HCT116 (cell line): ENCODE measurements around the gene IRGQ. TPM values are rescaled to one million over a fixed set of nuclear protein-coding genes. Genes with fewer than 3 reads are reported as not detected.

Experiments used
- ATAC-seq: fragments of 200-7000 bp; cut with Tn5 transposase; 2 replicates; pipeline ENCODE4 v1.9.1; 2020; ENCODE audit warnings: mild to moderate bottlenecking, moderate library complexity
- BruUV-seq: library from RNA; stranded (reverse); fragments of 400-500 nt; replicated peaks from 2 replicates; lab custom pipeline; 2021; lab: Mats Ljungman, UMichigan
- CTCF ChIA-PET: fragments of 300-600 bp; sonication (Branson Sonifier 250); formaldehyde crosslinking; loops from one replicate; lab custom pipeline; 2021; ENCODE audit warnings: antibody characterized with exemption; lab: Charles Lee
- POLR2A ChIA-PET: fragments of 300-600, 350-600 bp; sonication (Branson Sonifier 250); formaldehyde crosslinking; loops from one replicate; lab custom pipeline; 2021; ENCODE audit warnings: antibody characterized with exemption; lab: Charles Lee
- RAD21 ChIA-PET, 2 experiments: fragments of 300-600 bp; sonication (Branson Sonifier 250); formaldehyde crosslinking; loops; one replicate each; lab custom pipeline; 2023; ENCODE audit warnings: low total read pairs in 2 of 2; ENCODE audit not compliant: uncharacterized antibody in 2 of 2, unreplicated experiment in 2 of 2, low non-redundant PET in 1 of 2; lab: Charles Lee
- DNase-seq: peaks from one replicate; pipeline ENCODE4 v3.0.0-alpha.2; 2010; ENCODE audit warnings: low read depth, low spot score
- H2AFZ ChIP-seq: fragments of 200-600 bp; shearing (Covaris generic), sonication (generic); 2 replicates; pipeline ENCODE4 v1.6.1; 2017; ENCODE audit warnings: low read depth, mixed run types, mixed read lengths, antibody characterized with exemption, low read length; ENCODE audit not compliant: poor library complexity, severe bottlenecking
- H3K27ac ChIP-seq: 2 replicates; pipeline ENCODE4 v1.5.1; 2012; ENCODE audit warnings: low read depth, low read length
- H3K27me3 ChIP-seq: fragments of 200-600 bp; sonication (generic); 2 replicates; pipeline ENCODE4 v1.6.1; 2016; ENCODE audit warnings: mixed run types, low read length, mixed read lengths; ENCODE audit not compliant: insufficient read depth
- H3K36me3 ChIP-seq, 2 experiments: fragments of 200-500 bp in 1 of 2; fragments of 200-600 bp in 1 of 2; sonication (Bioruptor generic) in 1 of 2; sonication (generic) in 1 of 2; 2 replicates each; pipeline versions ENCODE4 v1.5.1 to v1.6.1; 2014 to 2016; ENCODE audit warnings: low read length in 2 of 2, inconsistent platforms in 1 of 2, mixed read lengths in 1 of 2, mixed run types in 1 of 2; ENCODE audit not compliant: insufficient read depth in 2 of 2, control insufficient read depth in 1 of 2
- H3K4me1 ChIP-seq, 2 experiments: fragments of 200-600 bp in 1 of 2; sonication (generic) in 1 of 2; 2 replicates each; pipeline versions ENCODE4 v1.5.1 to v1.6.1; 2012 to 2017; ENCODE audit warnings: low read length in 2 of 2, inconsistent platforms in 1 of 2, mild to moderate bottlenecking in 1 of 2, mixed read lengths in 1 of 2, mixed run types in 1 of 2, moderate library complexity in 1 of 2; ENCODE audit not compliant: insufficient read depth in 2 of 2, control insufficient read depth in 1 of 2
- H3K4me2 ChIP-seq: fragments of 200-600 bp; sonication (generic); 2 replicates; pipeline ENCODE4 v1.6.1; 2017; ENCODE audit warnings: mixed run types, low read length, mixed read lengths
- H3K4me3 ChIP-seq, 2 experiments: fragments of 200-600 bp in 1 of 2; sonication (generic) in 1 of 2; replicated peaks in 1 of 2; 2 replicates each; pipeline ENCODE4 v1.5.1; 2011 to 2016; ENCODE audit warnings: low read length in 2 of 2, control low read depth in 1 of 2, low read depth in 1 of 2, mild to moderate bottlenecking in 1 of 2, mixed read lengths in 1 of 2, mixed run types in 1 of 2
- H3K79me2 ChIP-seq: fragments of 200-600 bp; sonication (generic); 2 replicates; pipeline ENCODE4 v1.6.1; 2017; ENCODE audit warnings: mild to moderate bottlenecking, mixed run types, low read length, moderate library complexity, mixed read lengths; ENCODE audit not compliant: insufficient read depth
- H3K9ac ChIP-seq: fragments of 200-600 bp; sonication (generic); 2 replicates; pipeline ENCODE4 v1.6.1; 2016; ENCODE audit warnings: low read length, mixed read lengths
- H3K9me2 ChIP-seq: fragments of 200-600 bp; sonication (generic), shearing (Covaris generic); 2 replicates; pipeline ENCODE4 v1.6.1; 2017; ENCODE audit warnings: mixed run types, mild to moderate bottlenecking, moderate library complexity; ENCODE audit not compliant: insufficient read depth
- H3K9me3 ChIP-seq, 2 experiments: fragments of 200-500 bp in 1 of 2; fragments of 200-600 bp in 1 of 2; sonication (Bioruptor generic) in 1 of 2; sonication (generic) in 1 of 2; 2 replicates each; pipeline ENCODE4 v1.6.1; 2014 to 2017; ENCODE audit warnings: low read length in 2 of 2, mixed read lengths in 2 of 2, inconsistent platforms in 1 of 2, low read depth in 1 of 2, mild to moderate bottlenecking in 1 of 2, mixed run types in 1 of 2, moderate library complexity in 1 of 2; ENCODE audit not compliant: control insufficient read depth in 1 of 2, insufficient read depth in 1 of 2
- H4K20me1 ChIP-seq: fragments of 200-600 bp; sonication (generic), shearing (Covaris generic); 2 replicates; pipeline ENCODE4 v1.6.1; 2017; ENCODE audit warnings: mixed run types, mild to moderate bottlenecking, moderate library complexity; ENCODE audit not compliant: insufficient read depth
- CEBPB ChIP-seq: IDR thresholded peaks from 2 replicates; pipeline ENCODE4 v1.6.1; 2012; ENCODE audit warnings: low read depth
- POLR2A ChIP-seq: IDR thresholded peaks from 2 replicates; pipeline ENCODE4 v1.7.0; 2011; ENCODE audit warnings: borderline replicate concordance; ENCODE audit not compliant: insufficient read depth, insufficient read length; ENCODE audit errors: extremely low read depth
- RAD21 ChIP-seq: IDR thresholded peaks from 2 replicates; pipeline ENCODE4 v1.6.1; 2012; ENCODE audit warnings: low read depth, mild to moderate bottlenecking
- SIN3A ChIP-seq: IDR thresholded peaks from 2 replicates; pipeline ENCODE4 v1.6.1; 2012; ENCODE audit warnings: low read depth
- ZNF274 ChIP-seq: fragments of 200-500 bp; sonication (Bioruptor generic); IDR thresholded peaks from 2 replicates; pipeline ENCODE4 v1.6.1; 2014; ENCODE audit warnings: mild to moderate bottlenecking, low read depth, low read length, inconsistent platforms
- intact Hi-C: fragments of 100-400 bp; cut with micrococcal nuclease; formaldehyde crosslinking; loops from 2 replicates; pipeline ENCODE4 v1.10.0; 2022
- total RNA-seq: library from RNA; stranded (reverse); gene quantifications from one replicate; pipeline ENCODE4 v1.2.1, GENCODE V29; 2021; ENCODE audit not compliant: unreplicated experiment
- TF ChIP-seq, protein P1 (sequence below), 3 experiments: fragments of 200-600 bp in 1 of 3; sonication (generic) in 1 of 3; IDR thresholded peaks in 2 of 3; conservative IDR thresholded peaks in 1 of 3; 2 replicates each; pipeline ENCODE4 v1.5.1; 2012 to 2017; ENCODE audit warnings: low read depth in 2 of 3, low read length in 2 of 3, antibody characterized with exemption in 1 of 3, borderline replicate concordance in 1 of 3, control low read depth in 1 of 3, mild to moderate bottlenecking in 1 of 3, mixed read lengths in 1 of 3, mixed run types in 1 of 3, moderate library complexity in 1 of 3; ENCODE audit not compliant: insufficient read depth in 1 of 3

Gene IRGQ
- total RNA-seq, 1 experiment from 2014 or later, result 14.6 TPM

DNA sequence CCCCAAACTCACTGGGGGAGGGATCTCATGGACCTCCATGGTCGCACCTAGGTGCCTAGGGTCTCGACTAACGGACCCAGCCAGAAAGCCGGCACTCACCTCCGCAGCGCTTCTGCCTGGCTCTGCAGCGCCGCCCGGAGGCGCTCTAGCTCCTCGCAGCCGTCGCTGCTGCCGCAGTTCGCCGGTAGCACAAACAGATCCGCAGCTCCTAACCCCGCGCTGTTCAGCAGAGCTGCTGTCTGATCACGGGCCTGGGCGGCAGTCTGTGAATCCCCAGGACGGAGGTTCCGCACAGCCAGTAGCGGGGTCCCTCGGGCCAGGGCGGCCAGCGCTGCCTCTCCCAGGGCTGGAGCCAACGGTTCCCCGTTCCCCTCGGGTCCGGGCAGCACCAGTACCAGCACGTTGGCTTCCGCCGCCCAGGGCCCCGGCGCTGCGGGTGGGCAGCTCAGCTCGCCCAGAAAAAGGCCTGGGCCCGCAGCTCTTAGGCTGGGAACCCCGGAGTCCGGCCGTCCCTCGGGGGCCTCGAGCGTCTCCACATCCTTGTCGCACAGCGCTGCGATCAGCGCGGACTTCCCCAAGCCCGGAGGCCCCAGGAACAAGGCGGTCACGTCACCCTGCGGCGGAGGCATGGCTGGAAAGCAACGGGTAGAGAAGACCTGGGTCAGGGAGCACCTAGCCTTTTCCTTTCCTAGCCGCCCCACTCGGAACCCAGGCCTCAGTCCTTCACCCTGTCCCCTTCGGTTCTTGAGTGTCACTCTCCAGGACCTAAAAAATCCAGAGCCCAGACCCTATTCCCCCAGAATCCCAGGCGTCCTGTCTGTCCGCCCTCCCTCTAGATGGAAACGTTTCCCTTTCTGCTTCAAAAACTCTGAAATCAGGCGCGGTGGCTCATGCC lies 977 bp downstream of the IRGQ start:
- Histone ChIP-seq H3K4me2 (peak overlapping the region; percentile 98), H2AFZ (no peak overlapping the region), H3K4me1 (peaks cover 9 to 25% of the 10 kb centered on the region in 2 experiments; a peak in 3 of 4 replicates), H3K27ac (peak overlapping the region; percentile 52), H3K9me2 (no peaks in the 10 kb centered on the region)
- peak; percentile 56 for ATAC-seq
- RAD21 ChIA-PET, result interaction anchor here (0.9 to 1.0 kb wide), 5 partner anchors 40 to 162 kb away, joined by 3 to 4 read pairs (median 3); no protein-coding TSS in a partner anchor
- intact Hi-C loops, result loop anchor here (1.0 to 5.0 kb wide), 2 partner anchors 60 to 163 kb away; no protein-coding TSS in a partner anchor
- DNase-seq, result peak; percentile 45
- BruUV-seq, result no TSS peak
- peak; percentile 88 for TF ChIP-seq RAD21
- TF ChIP-seq POLR2A, result no peak
- TF ChIP-seq ZNF274, result no peak
- no peak for TF ChIP-seq CEBPB
- no peak for TF ChIP-seq SIN3A
- TF ChIP-seq, protein P1, sequence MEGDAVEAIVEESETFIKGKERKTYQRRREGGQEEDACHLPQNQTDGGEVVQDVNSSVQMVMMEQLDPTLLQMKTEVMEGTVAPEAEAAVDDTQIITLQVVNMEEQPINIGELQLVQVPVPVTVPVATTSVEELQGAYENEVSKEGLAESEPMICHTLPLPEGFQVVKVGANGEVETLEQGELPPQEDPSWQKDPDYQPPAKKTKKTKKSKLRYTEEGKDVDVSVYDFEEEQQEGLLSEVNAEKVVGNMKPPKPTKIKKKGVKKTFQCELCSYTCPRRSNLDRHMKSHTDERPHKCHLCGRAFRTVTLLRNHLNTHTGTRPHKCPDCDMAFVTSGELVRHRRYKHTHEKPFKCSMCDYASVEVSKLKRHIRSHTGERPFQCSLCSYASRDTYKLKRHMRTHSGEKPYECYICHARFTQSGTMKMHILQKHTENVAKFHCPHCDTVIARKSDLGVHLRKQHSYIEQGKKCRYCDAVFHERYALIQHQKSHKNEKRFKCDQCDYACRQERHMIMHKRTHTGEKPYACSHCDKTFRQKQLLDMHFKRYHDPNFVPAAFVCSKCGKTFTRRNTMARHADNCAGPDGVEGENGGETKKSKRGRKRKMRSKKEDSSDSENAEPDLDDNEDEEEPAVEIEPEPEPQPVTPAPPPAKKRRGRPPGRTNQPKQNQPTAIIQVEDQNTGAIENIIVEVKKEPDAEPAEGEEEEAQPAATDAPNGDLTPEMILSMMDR (IDR thresholded peaks at IDR 0.05 in 2 of 3, conservative IDR thresholded peaks at IDR 0.05 in 1 of 3; ENCODE audit: borderline replicate concordance in 1 of 3, insufficient read depth in 1 of 3, low read depth in 2 of 3, low read length in 2 of 3), result peak; percentile 70 to 92 (median 83)
- TF ChIP-seq, all 23 proteins: peak for 2
- Histone ChIP-seq H3K36me3 (peaks cover 11 to 24% of the 10 kb centered on the region in 2 experiments; a peak in 3 of 4 replicates), H3K9me3 (no peaks in the 10 kb centered on the region), H3K9ac (peak overlapping the region; percentile 87), H3K79me2 (peaks cover 55% of the 10 kb centered on the region), H3K4me3 (peak overlapping the region; percentile 71 to 92), H3K27me3 (no peaks in the 10 kb centered on the region), H4K20me1 (no peaks in the 10 kb centered on the region)
- CTCF ChIA-PET, result interaction anchor here (0.6 to 2.8 kb wide), 17 partner anchors 9 to 162 kb away, joined by 3 to 20 read pairs (median 4); partner anchors contain the start of genes SMG9 and ZNF575
- POLR2A ChIA-PET, result interaction anchor here (0.8 to 1.4 kb wide), 3 partner anchors 10 to 62 kb away, joined by 3 to 5 read pairs (median 4); partner anchors contain the start of gene ZNF575
